Neural progenitor cell (in vitro differentiated cells): Measurements from ENCODE around the gene CNIH2. TPM values are rescaled to one million over a fixed set of nuclear protein-coding genes. Genes with fewer than 3 reads are reported as not detected.

Experiments used
- DNase-seq: peaks from one replicate; pipeline ENCODE4 v3.0.0-alpha.2; 2016; ENCODE audit warnings: low spot score
- H2AFZ ChIP-seq: fragments of 200-600 bp; sonication (generic); replicated peaks from 2 replicates; pipeline ENCODE4 v1.6.1; 2016; ENCODE audit warnings: antibody characterized with exemption
- H3F3A ChIP-seq: fragments of 200-600 bp; sonication (generic); 2 replicates; pipeline ENCODE4 v1.6.1; 2016; ENCODE audit warnings: antibody characterized with exemption, low read depth
- H3K27ac ChIP-seq: fragments of 200-600 bp; sonication (generic); 2 replicates; pipeline ENCODE4 v1.5.1; 2016; ENCODE audit warnings: mild to moderate bottlenecking
- H3K27me3 ChIP-seq: fragments of 200-600 bp; sonication (generic); 2 replicates; pipeline ENCODE4 v1.6.1; 2016; ENCODE audit warnings: mild to moderate bottlenecking, moderate library complexity
- H3K36me3 ChIP-seq: fragments of 200-600 bp; sonication (generic); 2 replicates; pipeline ENCODE4 v1.5.1; 2016
- H3K4me1 ChIP-seq: fragments of 200-600 bp; sonication (generic); 2 replicates; pipeline ENCODE4 v1.6.1; 2016; ENCODE audit warnings: mixed run types
- H3K4me2 ChIP-seq: fragments of 200-600 bp; sonication (generic); 2 replicates; pipeline ENCODE4 v1.6.1; 2016
- H3K4me3 ChIP-seq: fragments of 200-600 bp; sonication (generic); 2 replicates; pipeline ENCODE4 v1.5.1; 2016
- H3K79me2 ChIP-seq: fragments of 200-600 bp; sonication (generic); 2 replicates; pipeline ENCODE4 v1.6.1; 2016; ENCODE audit warnings: low read depth
- H3K9ac ChIP-seq: fragments of 200-600 bp; sonication (generic); 2 replicates; pipeline ENCODE4 v1.6.1; 2016
- H3K9me3 ChIP-seq: fragments of 200-600 bp; sonication (generic); 2 replicates; pipeline ENCODE4 v1.5.1; 2016; ENCODE audit warnings: low read depth
- H4K20me1 ChIP-seq: fragments of 200-600 bp; sonication (generic); 2 replicates; pipeline ENCODE4 v1.6.1; 2016; ENCODE audit warnings: low read depth
- H3K27ac Mint-ChIP-seq: 3 replicates; pipeline ENCODE4 v1.8.0; 2021; ENCODE audit warnings: mixed read lengths
- H3K27me3 Mint-ChIP-seq: 2 replicates; pipeline ENCODE4 v1.8.0; 2022; ENCODE audit warnings: low read depth, mild to moderate bottlenecking, inconsistent platforms, moderate library complexity, mixed read lengths; ENCODE audit not compliant: insufficient read depth
- H3K36me3 Mint-ChIP-seq: 3 replicates; pipeline ENCODE4 v1.8.0; 2021; ENCODE audit warnings: mixed read lengths
- H3K4me1 Mint-ChIP-seq: 3 replicates; pipeline ENCODE4 v1.8.0; 2021; ENCODE audit warnings: mixed read lengths
- H3K4me3 Mint-ChIP-seq: 3 replicates; pipeline ENCODE4 v1.8.0; 2021; ENCODE audit warnings: mild to moderate bottlenecking, moderate library complexity, mixed read lengths
- H3K9me3 Mint-ChIP-seq: 3 replicates; pipeline ENCODE4 v1.8.0; 2020; ENCODE audit warnings: mixed read lengths
- CTCF ChIP-seq: fragments of 200-600 bp; sonication (generic); IDR thresholded peaks from 2 replicates; pipeline ENCODE4 v1.5.1; 2017; ENCODE audit warnings: antibody characterized with exemption, mild to moderate bottlenecking
- EZH2 ChIP-seq: fragments of 200-600 bp; sonication (generic); IDR thresholded peaks from 2 replicates; pipeline ENCODE4 v1.6.1; 2017; ENCODE audit warnings: antibody characterized with exemption, mild to moderate bottlenecking, moderate library complexity
- EZH2phosphoT487 ChIP-seq: fragments of 200-600 bp; sonication (generic); IDR thresholded peaks from 2 replicates; pipeline ENCODE4 v1.6.1; 2017; ENCODE audit warnings: antibody characterized with exemption
- total RNA-seq: library from RNA; depleted of rRNA; stranded (reverse); fragments of >200 nt; gene quantifications from 2 replicates; pipeline ENCODE4 v1.2.3, GENCODE V29; 2015; ENCODE audit warnings: low replicate concordance

Gene CNIH2
- total RNA-seq, 1 donor from 2014 or later: 5.7 TPM

GRCh38 chr11:66329165-66329673 is 51.2 kb downstream of the CNIH2 start:
- H3K36me3 Mint-ChIP-seq: no peaks in the 10 kb centered on the region
- Histone ChIP-seq H2AFZ (no peak overlapping the region), H3K4me3 (no peak overlapping the region), H3K9me3 (no peaks in the 10 kb centered on the region), H4K20me1 (no peaks in the 10 kb centered on the region), H3F3A (no peaks in the 10 kb centered on the region), H3K79me2 (no peaks in the 10 kb centered on the region), H3K9ac (no peak overlapping the region), H3K27me3 (peaks cover 3% of the 10 kb centered on the region), H3K36me3 (no peaks in the 10 kb centered on the region), H3K4me1 (peaks cover 11% of the 10 kb centered on the region), H3K4me2 (no peak overlapping the region), H3K27ac (no peak overlapping the region)
- H3K4me1 Mint-ChIP-seq: peaks cover 35% of the 10 kb centered on the region
- H3K27me3 Mint-ChIP-seq: peaks cover 7% of the 10 kb centered on the region
- H3K27ac Mint-ChIP-seq: no peak overlapping the region
- H3K9me3 Mint-ChIP-seq: no peaks in the 10 kb centered on the region
- no peak overlapping the region for H3K4me3 Mint-ChIP-seq
- TF ChIP-seq EZH2 (no peak), EZH2phosphoT487 (no peak), CTCF (no peak)
- DNase-seq: no peak

- TF ChIP-seq EZH2 (no peak), CTCF (no peak), EZH2phosphoT487 (no peak)
- Histone ChIP-seq H2AFZ (no peak overlapping the region), H3K36me3 (no peaks in the 10 kb centered on the region), H3K9ac (no peak overlapping the region), H4K20me1 (no peaks in the 10 kb centered on the region), H3F3A (no peaks in the 10 kb centered on the region), H3K9me3 (no peaks in the 10 kb centered on the region), H3K27ac (no peak overlapping the region), H3K27me3 (peaks cover 8% of the 10 kb centered on the region), H3K4me3 (no peak overlapping the region), H3K4me1 (peaks cover 8% of the 10 kb centered on the region), H3K4me2 (no peak overlapping the region), H3K79me2 (no peaks in the 10 kb centered on the region)
- DNase-seq: no peak
- Mint-ChIP-seq H3K4me3 (no peak overlapping the region), H3K27ac (no peak overlapping the region), H3K9me3 (no peaks in the 10 kb centered on the region), H3K4me1 (peaks cover 31% of the 10 kb centered on the region), H3K36me3 (no peaks in the 10 kb centered on the region), H3K27me3 (peaks cover 7% of the 10 kb centered on the region)
Measured at GRCh38 chr11:66330931-66331330, 53.0 kb downstream of the CNIH2 start.

GRCh38 chr11:66331542-66332370 is 53.8 kb downstream of the CNIH2 start:
- H3K9ac ChIP-seq: no peak overlapping the region
- peaks cover 4% of the 10 kb centered on the region for H3F3A ChIP-seq
- H3K9me3 ChIP-seq: no peaks in the 10 kb centered on the region
- peaks cover 32% of the 10 kb centered on the region for H3K4me1 Mint-ChIP-seq
- peaks cover 15% of the 10 kb centered on the region for H3K4me1 ChIP-seq
- no peak overlapping the region for H3K4me3 ChIP-seq
- H4K20me1 ChIP-seq: peaks cover under 1% of the 10 kb centered on the region
- no peak for DNase-seq
- H2AFZ ChIP-seq: no peak overlapping the region
- no peaks in the 10 kb centered on the region for H3K9me3 Mint-ChIP-seq
- no peaks in the 10 kb centered on the region for H3K36me3 ChIP-seq
- H3K4me3 Mint-ChIP-seq: no peak overlapping the region
- H3K4me2 ChIP-seq: no peak overlapping the region
- TF ChIP-seq CTCF (no peak), EZH2phosphoT487 (no peak), EZH2 (no peak)
- no peak overlapping the region for H3K27ac ChIP-seq
- H3K79me2 ChIP-seq: no peaks in the 10 kb centered on the region
- H3K27me3 Mint-ChIP-seq: peaks cover 7% of the 10 kb centered on the region
- H3K27me3 ChIP-seq: peaks cover 8% of the 10 kb centered on the region
- no peaks in the 10 kb centered on the region for H3K36me3 Mint-ChIP-seq
- no peak overlapping the region for H3K27ac Mint-ChIP-seq
